ENCODE results near the gene DKKL1. TPM values are rescaled to one million over a fixed set of nuclear protein-coding genes. Genes with fewer than 3 reads are reported as not detected.

Gene DKKL1
- total RNA-seq, 2 experiments from 2014 or later = 0.61 to 0.63 TPM

DNA sequence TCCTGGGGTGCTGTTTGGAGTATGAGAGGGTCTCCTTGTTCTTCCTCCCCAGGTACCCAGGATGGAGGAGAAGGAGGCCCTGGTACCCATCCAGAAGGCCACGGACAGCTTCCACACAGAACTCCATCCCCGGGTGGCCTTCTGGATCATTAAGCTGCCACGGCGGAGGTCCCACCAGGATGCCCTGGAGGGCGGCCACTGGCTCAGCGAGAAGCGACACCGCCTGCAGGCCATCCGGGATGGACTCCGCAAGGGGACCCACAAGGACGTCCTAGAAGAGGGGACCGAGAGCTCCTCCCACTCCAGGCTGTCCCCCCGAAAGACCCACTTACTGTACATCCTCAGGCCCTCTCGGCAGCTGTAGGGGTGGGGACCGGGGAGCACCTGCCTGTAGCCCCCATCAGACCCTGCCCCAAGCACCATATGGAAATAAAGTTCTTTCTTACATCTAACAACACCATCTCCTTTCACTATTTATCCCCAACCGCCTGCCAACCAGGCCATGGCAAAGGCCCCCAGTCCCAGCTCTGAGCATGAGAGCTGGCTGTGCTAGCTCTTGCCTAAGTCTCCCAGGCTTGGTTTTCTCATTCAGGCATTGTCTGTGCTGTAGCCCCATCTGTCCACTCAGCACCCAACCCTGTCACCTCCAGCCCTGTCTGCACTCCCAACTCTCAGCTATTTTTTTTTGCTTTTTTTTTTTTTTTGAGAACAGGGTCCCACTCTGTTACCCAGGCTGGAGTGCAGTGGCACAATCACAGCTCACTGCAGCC is 11.2 kb downstream of the DKKL1 start:
- H2AFZ ChIP-seq (ENCODE audit: low read length) = no peak overlapping the region
- peaks cover 13% of the 10 kb centered on the region for H3K4me1 ChIP-seq (ENCODE audit: insufficient read depth, low read length, poor library complexity, severe bottlenecking)
- no peaks in the 10 kb centered on the region for H3K36me3 ChIP-seq (ENCODE audit: insufficient read depth, low read length)
- ChIA-PET CTCF (ENCODE audit: unreplicated experiment) (interaction anchor here (0.8 kb wide), 1 partner anchor 35 kb away, joined by 3 read pairs; no protein-coding TSS in a partner anchor), POLR2A (interaction anchor here (1.0 kb wide), 1 partner anchor 11 kb away, joined by 4 read pairs; no protein-coding TSS in a partner anchor)
- no peak overlapping the region for H3K27ac ChIP-seq (ENCODE audit: low read depth, low read length, poor library complexity, severe bottlenecking)
- no peak overlapping the region for H3K4me3 ChIP-seq (ENCODE audit: low read depth, low read length, poor library complexity, severe bottlenecking)
- H4K20me1 ChIP-seq (ENCODE audit: insufficient read depth, low read length) = no peaks in the 10 kb centered on the region
- no peak for DNase-seq (ENCODE audit: low spot score)
- H3K9me3 ChIP-seq (ENCODE audit: low read length) = no peaks in the 10 kb centered on the region; the same call in 1 of the 2 replicates
- TF ChIP-seq, protein P1, sequence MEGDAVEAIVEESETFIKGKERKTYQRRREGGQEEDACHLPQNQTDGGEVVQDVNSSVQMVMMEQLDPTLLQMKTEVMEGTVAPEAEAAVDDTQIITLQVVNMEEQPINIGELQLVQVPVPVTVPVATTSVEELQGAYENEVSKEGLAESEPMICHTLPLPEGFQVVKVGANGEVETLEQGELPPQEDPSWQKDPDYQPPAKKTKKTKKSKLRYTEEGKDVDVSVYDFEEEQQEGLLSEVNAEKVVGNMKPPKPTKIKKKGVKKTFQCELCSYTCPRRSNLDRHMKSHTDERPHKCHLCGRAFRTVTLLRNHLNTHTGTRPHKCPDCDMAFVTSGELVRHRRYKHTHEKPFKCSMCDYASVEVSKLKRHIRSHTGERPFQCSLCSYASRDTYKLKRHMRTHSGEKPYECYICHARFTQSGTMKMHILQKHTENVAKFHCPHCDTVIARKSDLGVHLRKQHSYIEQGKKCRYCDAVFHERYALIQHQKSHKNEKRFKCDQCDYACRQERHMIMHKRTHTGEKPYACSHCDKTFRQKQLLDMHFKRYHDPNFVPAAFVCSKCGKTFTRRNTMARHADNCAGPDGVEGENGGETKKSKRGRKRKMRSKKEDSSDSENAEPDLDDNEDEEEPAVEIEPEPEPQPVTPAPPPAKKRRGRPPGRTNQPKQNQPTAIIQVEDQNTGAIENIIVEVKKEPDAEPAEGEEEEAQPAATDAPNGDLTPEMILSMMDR (conservative IDR thresholded peaks at IDR 0.05; ENCODE audit: low read length) = no peak
- no peak for TF ChIP-seq EZH2phosphoT487 (IDR thresholded peaks at IDR 0.05; ENCODE audit: borderline replicate concordance, low read depth, low read length)
- H3K9me2 ChIP-seq (ENCODE audit: insufficient read depth, low read length) = no peaks in the 10 kb centered on the region
- H3K79me2 ChIP-seq (ENCODE audit: insufficient read depth, low read depth, low read length) = no peaks in the 10 kb centered on the region
- H3K4me2 ChIP-seq (ENCODE audit: low read length) = no peak overlapping the region
- intact Hi-C loops (cut with micrococcal nuclease; ENCODE audit: unreplicated experiment) = no loop called here
- BruUV-seq (replicated peaks) = no TSS peak

DNA sequence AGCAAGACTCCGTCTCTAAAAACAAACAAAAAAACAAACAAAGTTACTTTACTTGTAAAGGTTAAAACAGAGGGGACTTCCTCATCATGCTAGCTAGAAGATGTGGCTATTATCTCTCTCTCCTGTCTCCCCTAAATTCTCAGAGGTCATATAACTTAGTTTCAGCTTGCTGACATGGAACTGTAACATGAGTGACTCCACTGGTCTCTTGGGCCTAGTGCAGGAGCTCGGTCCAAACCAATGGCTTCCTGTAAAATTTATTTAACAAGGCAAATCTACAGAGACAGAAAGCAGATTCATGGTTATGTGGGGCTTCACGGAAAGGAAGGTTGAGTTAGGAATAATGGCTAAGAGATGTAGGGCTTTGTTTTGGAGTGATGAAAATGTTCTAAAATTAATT is 14.8 kb downstream of the DKKL1 start:
- peaks cover 16% of the 10 kb centered on the region for H3K4me1 ChIP-seq (ENCODE audit: insufficient read depth, low read length, poor library complexity, severe bottlenecking)
- TF ChIP-seq, protein P1 (conservative IDR thresholded peaks at IDR 0.05; ENCODE audit: low read length) = no peak
- TF ChIP-seq EZH2phosphoT487 (IDR thresholded peaks at IDR 0.05; ENCODE audit: borderline replicate concordance, low read depth, low read length) = no peak
- H3K4me2 ChIP-seq (ENCODE audit: low read length) = no peak overlapping the region
- DNase-seq (ENCODE audit: low spot score) = no peak
- H3K9me2 ChIP-seq (ENCODE audit: insufficient read depth, low read length) = no peaks in the 10 kb centered on the region
- intact Hi-C loops (cut with micrococcal nuclease; ENCODE audit: unreplicated experiment) = no loop called here
- H4K20me1 ChIP-seq (ENCODE audit: insufficient read depth, low read length) = no peaks in the 10 kb centered on the region
- no peaks in the 10 kb centered on the region; the same call in 1 of the 2 replicates for H3K36me3 ChIP-seq (ENCODE audit: insufficient read depth, low read length)
- ChIA-PET POLR2A (no interaction called here), CTCF (ENCODE audit: unreplicated experiment) (no interaction called here)
- H3K9me3 ChIP-seq (ENCODE audit: low read length) = peaks cover 16% of the 10 kb centered on the region; the same call in 1 of the 2 replicates
- H2AFZ ChIP-seq (ENCODE audit: low read length) = peak overlapping the region; percentile 76
- no peak overlapping the region for H3K27ac ChIP-seq (ENCODE audit: low read depth, low read length, poor library complexity, severe bottlenecking)
- H3K79me2 ChIP-seq (ENCODE audit: insufficient read depth, low read depth, low read length) = no peaks in the 10 kb centered on the region
- H3K4me3 ChIP-seq (ENCODE audit: low read depth, low read length, poor library complexity, severe bottlenecking) = no peak overlapping the region
- no TSS peak for BruUV-seq (replicated peaks)

DNA sequence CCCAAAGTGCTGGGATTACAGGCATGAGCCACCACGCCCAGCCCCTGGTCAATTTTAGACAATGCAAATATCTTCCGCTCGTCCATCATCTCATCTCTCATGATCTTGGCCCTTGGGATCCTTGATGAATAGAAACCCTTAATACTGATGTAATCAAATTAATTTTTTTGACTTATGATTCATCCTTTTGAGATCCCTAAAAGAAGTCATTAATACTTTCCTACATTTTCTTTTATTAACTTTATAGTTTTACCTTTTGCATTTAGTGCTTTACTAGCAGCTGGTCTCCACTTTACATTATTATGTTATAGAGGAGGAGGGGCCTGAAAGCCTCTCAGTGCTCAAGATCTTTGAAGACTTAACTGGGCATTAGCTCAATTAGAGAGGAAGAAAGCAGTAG is 16.7 kb downstream of the DKKL1 start:
- no TSS peak for BruUV-seq (replicated peaks)
- H3K4me1 ChIP-seq (ENCODE audit: insufficient read depth, low read length, poor library complexity, severe bottlenecking) = peaks cover 16% of the 10 kb centered on the region
- POLR2A ChIA-PET = interaction anchor here (0.5 to 1.1 kb wide), 2 partner anchors 10 to 24 kb away, joined by 3 to 4 read pairs; no protein-coding TSS in a partner anchor
- no peak overlapping the region for H3K4me3 ChIP-seq (ENCODE audit: low read depth, low read length, poor library complexity, severe bottlenecking)
- DNase-seq (ENCODE audit: low spot score) = no peak
- H3K9me2 ChIP-seq (ENCODE audit: insufficient read depth, low read length) = no peaks in the 10 kb centered on the region
- no peak overlapping the region for H3K27ac ChIP-seq (ENCODE audit: low read depth, low read length, poor library complexity, severe bottlenecking)
- no peaks in the 10 kb centered on the region; the same call in 1 of the 2 replicates for H3K36me3 ChIP-seq (ENCODE audit: insufficient read depth, low read length)
- CTCF ChIA-PET (ENCODE audit: unreplicated experiment) = no interaction called here
- no peak overlapping the region for H3K4me2 ChIP-seq (ENCODE audit: low read length)
- H3K79me2 ChIP-seq (ENCODE audit: insufficient read depth, low read depth, low read length) = no peaks in the 10 kb centered on the region
- TF ChIP-seq EZH2phosphoT487 (IDR thresholded peaks at IDR 0.05; ENCODE audit: borderline replicate concordance, low read depth, low read length) = no peak
- TF ChIP-seq, protein P1 (conservative IDR thresholded peaks at IDR 0.05; ENCODE audit: low read length) = no peak
- H2AFZ ChIP-seq (ENCODE audit: low read length) = no peak overlapping the region
- intact Hi-C loops (cut with micrococcal nuclease; ENCODE audit: unreplicated experiment) = no loop called here
- peaks cover 16% of the 10 kb centered on the region; the same call in 1 of the 2 replicates for H3K9me3 ChIP-seq (ENCODE audit: low read length)
- H4K20me1 ChIP-seq (ENCODE audit: insufficient read depth, low read length) = no peaks in the 10 kb centered on the region
